ENCODE measurements around the gene DDIT4.
"Not testable (repeated sequence)": the region's sequence is repeated elsewhere in the genome, so short reads cannot be mapped to it uniquely, and the experiment has no call there.

DDIT4 gene

GRCh38 chr10:72296829-72297280 is 23.1 kb downstream of the DDIT4 start:
- not testable (repeated sequence) for DNase-seq

GRCh38 chr10:72297281-72297804 is 23.6 kb downstream of the DDIT4 start:
- peak; percentile 99 for DNase-seq

GRCh38 chr10:72297805-72298591 is 24.3 kb downstream of the DDIT4 start:
- peak; percentile 99 for DNase-seq

GRCh38 chr10:72298592-72299519 is 25.1 kb downstream of the DDIT4 start:
- DNase-seq, result no peak

GRCh38 chr10:72303424-72304128 is 29.9 kb downstream of the DDIT4 start:
- DNase-seq, result no peak

GRCh38 chr10:72306215-72306760 is 32.6 kb downstream of the DDIT4 start:
- no peak for DNase-seq

GRCh38 chr10:72307711-72308110 is 34.0 kb downstream of the DDIT4 start:
- not testable (repeated sequence) for DNase-seq

GRCh38 chr10:72308320-72308987 is 34.7 kb downstream of the DDIT4 start:
- DNase-seq, result peak; percentile 64

GRCh38 chr10:72309290-72310240 is 35.8 kb downstream of the DDIT4 start:
- DNase-seq, result no peak

GRCh38 chr10:72310241-72310633 is 36.5 kb downstream of the DDIT4 start:
- no peak for DNase-seq

GRCh38 chr10:72310636-72311035 is 36.9 kb downstream of the DDIT4 start:
- no peak for DNase-seq

GRCh38 chr10:72311667-72312066 is 37.9 kb downstream of the DDIT4 start:
- no peak for DNase-seq

- no peak for DNase-seq
Measured at GRCh38 chr10:72312865-72313391, 39.2 kb downstream of the DDIT4 start.

GRCh38 chr10:72314263-72314662 is 40.5 kb downstream of the DDIT4 start:
- no peak for DNase-seq

- no peak for DNase-seq
Measured at GRCh38 chr10:72315054-72315453, 41.3 kb downstream of the DDIT4 start.

GRCh38 chr10:72315611-72316385 is 42.1 kb downstream of the DDIT4 start:
- no peak for DNase-seq

- DNase-seq, result no peak
Measured at GRCh38 chr10:72316386-72316700, 42.6 kb downstream of the DDIT4 start.

GRCh38 chr10:72316748-72317435 is 43.2 kb downstream of the DDIT4 start:
- no peak for DNase-seq

Measured in activated CD4-positive, alpha-beta T cell treated with anti-CD3 and anti-CD28 coated beads, Interleukin-10, Interleukin-2, amounts not matched to agents 100 ng/mL and 50 ng/mL, durations not matched to agents 16 hours and 8 hours (primary cell).